Keratinocyte (primary cell): Measurements from ENCODE around the gene BICDL2. TPM values are rescaled to one million over a fixed set of nuclear protein-coding genes. Genes with fewer than 3 reads are reported as not detected.

Experiments
- DNase-seq: peaks from one replicate; pipeline ENCODE4 v3.0.0-alpha.2; 2011; ENCODE audit warnings: low read depth, missing footprints, low spot score
- FAIRE-seq: peaks from 2 replicates; lab custom pipeline; 2011; peaks lifted over from hg19 to GRCh38; lab: Jason Lieb, UNC
- H2AFZ ChIP-seq: 2 replicates; pipeline ENCODE4 v1.6.0; 2012; ENCODE audit warnings: low read length, control low read depth, inconsistent platforms; ENCODE audit not compliant: control insufficient read depth
- H3K27ac ChIP-seq: 2 replicates; pipeline ENCODE4 v1.5.1; 2011; ENCODE audit warnings: low read length; ENCODE audit not compliant: control insufficient read depth, insufficient read depth
- H3K27me3 ChIP-seq: 3 replicates; pipeline ENCODE4 v1.6.0; 2011; ENCODE audit warnings: low read length; ENCODE audit not compliant: control insufficient read depth, insufficient read depth; ENCODE audit errors: extremely low read depth
- H3K36me3 ChIP-seq, 2 experiments: 2 replicates in 1 of 2; 3 replicates in 1 of 2; pipeline ENCODE4 v1.5.1; 2011; ENCODE audit warnings: low read length in 2 of 2, mild to moderate bottlenecking in 1 of 2; ENCODE audit not compliant: control insufficient read depth in 2 of 2, insufficient read depth in 2 of 2; ENCODE audit errors: extremely low read depth in 1 of 2
- H3K4me1 ChIP-seq: 3 replicates; pipeline ENCODE4 v1.5.1; 2011; ENCODE audit warnings: low read length; ENCODE audit not compliant: control insufficient read depth, insufficient read depth; ENCODE audit errors: extremely low read depth
- H3K4me2 ChIP-seq: 3 replicates; pipeline ENCODE4 v1.6.0; 2011; ENCODE audit warnings: low read depth, low read length; ENCODE audit not compliant: control insufficient read depth, insufficient read depth; ENCODE audit errors: extremely low read depth
- H3K4me3 ChIP-seq, 3 experiments: fragments of 200-600 bp in 1 of 3; sonication (generic) in 1 of 3; 2 replicates in 2 of 3; 3 replicates in 1 of 3; pipeline ENCODE4 v1.5.1; 2011 to 2016; ENCODE audit warnings: low read length in 3 of 3, mild to moderate bottlenecking in 3 of 3, control low read depth in 2 of 3, inconsistent platforms in 1 of 3, low read depth in 1 of 3, mixed read lengths in 1 of 3, mixed run types in 1 of 3, moderate library complexity in 1 of 3; ENCODE audit not compliant: control insufficient read depth in 2 of 3, insufficient read depth in 2 of 3; ENCODE audit errors: extremely low read depth in 1 of 3
- H3K79me2 ChIP-seq: 2 replicates; pipeline ENCODE4 v1.6.0; 2012; ENCODE audit warnings: low read length; ENCODE audit not compliant: control insufficient read depth, insufficient read depth
- H3K9ac ChIP-seq: 3 replicates; pipeline ENCODE4 v1.6.0; 2011; ENCODE audit warnings: low read length; ENCODE audit not compliant: control insufficient read depth, insufficient read depth; ENCODE audit errors: extremely low read depth
- H3K9me1 ChIP-seq: 3 replicates; pipeline ENCODE4 v1.6.0; 2011; ENCODE audit warnings: low read length; ENCODE audit not compliant: control insufficient read depth, insufficient read depth; ENCODE audit errors: extremely low read depth
- H3K9me3 ChIP-seq: 2 replicates; pipeline ENCODE4 v1.5.1; 2012; ENCODE audit warnings: low read depth, low read length; ENCODE audit not compliant: control insufficient read depth
- H4K20me1 ChIP-seq: 3 replicates; pipeline ENCODE4 v1.6.0; 2011; ENCODE audit warnings: low read length; ENCODE audit not compliant: control insufficient read depth, insufficient read depth; ENCODE audit errors: extremely low read depth
- CTCF ChIP-seq, 3 experiments: IDR thresholded peaks in 1 of 3; conservative IDR thresholded peaks in 1 of 3; optimal IDR thresholded peaks in 1 of 3; 2 replicates in 2 of 3; 3 replicates in 1 of 3; pipeline versions ENCODE3 to v1.5.1; 2011; ENCODE audit warnings: low read length in 3 of 3, mild to moderate bottlenecking in 3 of 3, moderate library complexity in 2 of 3, control low read depth in 1 of 3, inconsistent platforms in 1 of 3; ENCODE audit not compliant: insufficient read depth in 2 of 3; ENCODE audit errors: extremely low read depth in 1 of 3
- EZH2 ChIP-seq: IDR thresholded peaks from one replicate; pipeline ENCODE4 v1.6.1; 2012; ENCODE audit warnings: inconsistent platforms, mild to moderate bottlenecking, low read length, moderate library complexity
- dilution Hi-C: fragments of 300-500 bp; cut with MboI; formaldehyde crosslinking; loops from one replicate; pipeline ENCODE4 v1.7.0; 2020; ENCODE audit warnings: low sequenced_read_pairs; ENCODE audit not compliant: extremely low pct_ligation_motif_present
- polyA plus RNA-seq, 5 experiments: library from polyadenylated mRNA; depleted of rRNA in 3 of 5; stranded (reverse) in 3 of 5; stranded (forward) in 1 of 5; unstranded in 1 of 5; fragments of >200 nt; gene quantifications; 1 replicate in 1 of 5; 2 replicates in 3 of 5; 3 replicates in 1 of 5; pipeline versions ENCODE4 v1.2.1 to v1.2.3, GENCODE V29; 2011 to 2012; ENCODE audit warnings: missing spikeins in 2 of 5, low read depth in 1 of 5, low replicate concordance in 1 of 5

Gene BICDL2
- polyA plus RNA-seq, 1 donor (not counting 4 experiments of a cell fraction or from before 2014, with no cell fraction given), result 1.3 TPM

GRCh38 chr16:3014971-3015370 is 21.8 kb downstream of the BICDL2 start:
- Histone ChIP-seq H2AFZ (no peak overlapping the region), H3K27ac (no peak overlapping the region), H3K4me1 (peaks cover 15% of the 10 kb centered on the region), H3K4me3 (no peak overlapping the region), H3K79me2 (no peaks in the 10 kb centered on the region), H3K9ac (no peak overlapping the region), H3K9me1 (no peaks in the 10 kb centered on the region), H3K27me3 (peaks cover 35% of the 10 kb centered on the region), H3K4me2 (no peak overlapping the region), H3K9me3 (no peaks in the 10 kb centered on the region), H3K36me3 (no peaks in the 10 kb centered on the region), H4K20me1 (no peaks in the 10 kb centered on the region)
- dilution Hi-C loops, result no loop called here
- no peak for TF ChIP-seq CTCF (optimal IDR thresholded peaks at IDR 0.05 in 1 of 3, IDR thresholded peaks at IDR 0.05 in 1 of 3, conservative IDR thresholded peaks at IDR 0.05 in 1 of 3; ENCODE audit: extremely low read depth in 1 of 3, insufficient read depth in 2 of 3, low read length in 3 of 3)
- no peak for TF ChIP-seq EZH2
- DNase-seq, result no peak
- FAIRE-seq, result no peak

GRCh38 chr16:3013998-3014690 is 22.6 kb downstream of the BICDL2 start:
- Histone ChIP-seq H3K4me1 (peaks cover 19% of the 10 kb centered on the region), H3K27me3 (peaks cover 35% of the 10 kb centered on the region), H3K36me3 (no peaks in the 10 kb centered on the region), H4K20me1 (no peaks in the 10 kb centered on the region), H3K79me2 (no peaks in the 10 kb centered on the region), H3K4me2 (no peak overlapping the region), H3K9me1 (no peaks in the 10 kb centered on the region), H3K9me3 (no peaks in the 10 kb centered on the region), H3K4me3 (no peak overlapping the region), H3K27ac (no peak overlapping the region), H3K9ac (no peak overlapping the region), H2AFZ (no peak overlapping the region)
- dilution Hi-C loops, result no loop called here
- FAIRE-seq, result no peak
- no peak for TF ChIP-seq EZH2
- DNase-seq, result no peak
